Kidney tubule cell (primary cell): Measurements from ENCODE around the gene PDHA1.

Source experiments
- DNase-seq: peaks from one replicate; pipeline ENCODE4 v3.0.0-alpha.2; 2018; ENCODE audit warnings: low spot score

Gene PDHA1

GRCh38 chrX:19375546-19375945, 31.8 kb downstream of the PDHA1 start:
- no peak for DNase-seq

- no peak for DNase-seq
Measured at GRCh38 chrX:19377799-19378198, 34.1 kb downstream of the PDHA1 start.

- no peak for DNase-seq
Measured at GRCh38 chrX:19381326-19381725, 37.6 kb downstream of the PDHA1 start.

GRCh38 chrX:19382555-19383145, 38.9 kb downstream of the PDHA1 start:
- peak; percentile 43 for DNase-seq

GRCh38 chrX:19386679-19387078, 43.0 kb downstream of the PDHA1 start:
- DNase-seq: no peak

- no peak for DNase-seq
Measured at GRCh38 chrX:19388064-19388679, 44.4 kb downstream of the PDHA1 start.

GRCh38 chrX:19388741-19389140, 45.0 kb downstream of the PDHA1 start:
- no peak for DNase-seq

- DNase-seq: no peak
Measured at GRCh38 chrX:19389227-19389845, 45.6 kb downstream of the PDHA1 start.

GRCh38 chrX:19392078-19392477, 48.4 kb downstream of the PDHA1 start:
- no peak for DNase-seq

- no peak for DNase-seq
Measured at GRCh38 chrX:19392703-19393102, 49.0 kb downstream of the PDHA1 start.

GRCh38 chrX:19403696-19404095, 60.0 kb downstream of the PDHA1 start:
- no peak for DNase-seq

- no peak for DNase-seq
Measured at GRCh38 chrX:19410259-19410658, 66.5 kb downstream of the PDHA1 start.
